OCI-LY1 (cell line): ENCODE results near the gene UBR3.

ENCODE experiments used
- CTCF ChIP-seq: fragments of 200-600 bp; sonication (generic), shearing (Covaris generic); IDR thresholded peaks from 2 replicates; pipeline ENCODE4 v1.5.1; 2017; ENCODE audit warnings: mild to moderate bottlenecking, antibody characterized with exemption, low read length, moderate library complexity, mixed read lengths
- EZH2 ChIP-seq: fragments of 200-600 bp; sonication (generic), shearing (Covaris generic); IDR thresholded peaks from 2 replicates; pipeline ENCODE4 v1.8.0; 2017; ENCODE audit warnings: borderline replicate concordance, mixed run types, mild to moderate bottlenecking, antibody characterized with exemption, low read length, moderate library complexity, mixed read lengths

- no peak for TF ChIP-seq CTCF
- no peak for TF ChIP-seq EZH2
Observed at GRCh38 chr2:169867579-169867978, 40.3 kb downstream of the UBR3 start.
